Tibial nerve (tissue), 4 donors: ENCODE results near the gene RSRC1. TPM values are rescaled to one million over a fixed set of nuclear protein-coding genes. Genes with fewer than 3 reads are reported as not detected.

Experiments used
- DNase-seq, 2 donors: peaks; one replicate each; pipeline ENCODE4 v3.0.0-alpha.2; 2019; ENCODE audit warnings: low spot score in 2 of 2
- H3K27ac ChIP-seq, 4 donors: fragments of 200-600 bp; sonication (generic) in 3 of 4; one replicate each; pipeline ENCODE4 v1.5.1; 2017 to 2019; ENCODE audit warnings: mild to moderate bottlenecking in 1 of 4
- H3K27me3 ChIP-seq, 2 donors: fragments of 200-600 bp; sonication (generic) in 1 of 2; one replicate each; pipeline versions ENCODE4 v1.5.1 to v1.6.0; 2017 to 2019
- H3K36me3 ChIP-seq, 3 donors: fragments of 200-600 bp; sonication (generic); one replicate each; pipeline ENCODE4 v1.5.1; 2018 to 2019
- H3K4me1 ChIP-seq, 4 donors: fragments of 200-600 bp; sonication (generic) in 3 of 4; one replicate each; pipeline ENCODE4 v1.5.1; 2017 to 2019
- H3K4me3 ChIP-seq, 4 donors: fragments of 200-600 bp; sonication (generic) in 3 of 4; one replicate each; pipeline ENCODE4 v1.5.1; 2017 to 2019; ENCODE audit warnings: mild to moderate bottlenecking in 1 of 4, moderate library complexity in 1 of 4
- H3K9me3 ChIP-seq, 4 donors: fragments of 200-600 bp; sonication (generic) in 3 of 4; one replicate each; pipeline ENCODE4 v1.5.1; 2017 to 2019
- CTCF ChIP-seq, 5 experiments: fragments of 200-600 bp in 3 of 5; fragments of 450-650 bp in 2 of 5; sonication (generic) in 3 of 5; IDR thresholded peaks; one replicate each; pipeline ENCODE4 v1.5.1; 2016 to 2019; ENCODE audit warnings: antibody characterized with exemption in 5 of 5, mild to moderate bottlenecking in 3 of 5, moderate library complexity in 2 of 5
- EP300 ChIP-seq, 2 donors: sonication (generic); formaldehyde crosslinking; IDR thresholded peaks; one replicate each; pipeline ENCODE4 v1.6.1; 2017; ENCODE audit warnings: antibody characterized with exemption in 2 of 2, mild to moderate bottlenecking in 1 of 2
- POLR2A ChIP-seq, 2 donors: fragments of 450-650 bp; IDR thresholded peaks; one replicate each; pipeline ENCODE4 v1.6.1; 2017; ENCODE audit warnings: antibody characterized with exemption in 2 of 2, mild to moderate bottlenecking in 2 of 2, moderate library complexity in 2 of 2
- WGBS, 2 donors: methylation state at CpG; one replicate each; pipeline ENCODE4 v1.1.5; 2018; 5-methylcytosine and 5-hydroxymethylcytosine counted together
- total RNA-seq, 4 donors: library from RNA; depleted of rRNA; stranded (reverse); fragments of >200 nt; gene quantifications; one replicate each; pipeline ENCODE4 v1.1.0, GENCODE V29; 2016

RSRC1 gene
- total RNA-seq, 4 donors from 2014 or later: 58.2 to 70.5 (median 68.6) TPM

- 88 to 91% methylated on average over 2 of the region's 2 CpGs for WGBS, 2 donors
- no peak overlapping the region for H3K4me3 ChIP-seq
- DNase-seq: no peak
- no peaks in the 10 kb centered on the region for H3K36me3 ChIP-seq
- no peak overlapping the region for H3K27ac ChIP-seq
- H3K27me3 ChIP-seq: no peaks in the 10 kb centered on the region
- TF ChIP-seq CTCF (IDR thresholded peaks at IDR 0.05): no peak
- no peak for TF ChIP-seq POLR2A (IDR thresholded peaks at IDR 0.05)
- no peak for TF ChIP-seq EP300 (IDR thresholded peaks at IDR 0.05)
- H3K4me1 ChIP-seq: peaks cover 0 to 8% (median 2%) of the 10 kb centered on the region in 4 donors
- no peaks in the 10 kb centered on the region for H3K9me3 ChIP-seq
These were observed 361.2 kb downstream of the RSRC1 start for GRCh38 chr3:158470944-158471638.

GRCh38 chr3:158471639-158472294 is 361.9 kb downstream of the RSRC1 start:
- no peaks in the 10 kb centered on the region for H3K27me3 ChIP-seq
- TF ChIP-seq POLR2A (IDR thresholded peaks at IDR 0.05): no peak
- TF ChIP-seq CTCF (IDR thresholded peaks at IDR 0.05): no peak
- no peak for TF ChIP-seq EP300 (IDR thresholded peaks at IDR 0.05)
- 20 to 25% methylated on average over 3 of the region's 3 CpGs for WGBS, 2 donors
- no peak for DNase-seq
- no peak overlapping the region for H3K27ac ChIP-seq
- peaks cover 0 to 8% (median 2%) of the 10 kb centered on the region in 4 donors for H3K4me1 ChIP-seq
- H3K9me3 ChIP-seq: no peaks in the 10 kb centered on the region
- no peak overlapping the region for H3K4me3 ChIP-seq
- no peaks in the 10 kb centered on the region for H3K36me3 ChIP-seq

- Histone ChIP-seq H3K4me1 (peaks cover 0 to 4% (median 0%) of the 10 kb centered on the region in 4 donors), H3K4me3 (no peak overlapping the region), H3K27ac (no peak overlapping the region), H3K9me3 (no peaks in the 10 kb centered on the region), H3K27me3 (no peaks in the 10 kb centered on the region), H3K36me3 (no peaks in the 10 kb centered on the region)
- WGBS, 2 donors: 93 to 94% methylated on average over 2 of the region's 2 CpGs
- DNase-seq: no peak
- TF ChIP-seq EP300 (IDR thresholded peaks at IDR 0.05) (no peak), CTCF (IDR thresholded peaks at IDR 0.05) (no peak), POLR2A (IDR thresholded peaks at IDR 0.05) (no peak)
These were observed 369.2 kb downstream of the RSRC1 start for GRCh38 chr3:158479051-158479450.

- Histone ChIP-seq H3K9me3 (no peaks in the 10 kb centered on the region), H3K4me3 (no peak overlapping the region), H3K27ac (no peak overlapping the region), H3K4me1 (peaks cover 0 to 6% (median 0%) of the 10 kb centered on the region in 4 donors), H3K36me3 (no peaks in the 10 kb centered on the region), H3K27me3 (no peaks in the 10 kb centered on the region)
- 67 to 72% methylated on average over 7 of the region's 7 CpGs for WGBS, 2 donors
- no peak for DNase-seq
- TF ChIP-seq POLR2A (IDR thresholded peaks at IDR 0.05) (no peak), CTCF (IDR thresholded peaks at IDR 0.05) (no peak), EP300 (IDR thresholded peaks at IDR 0.05) (no peak)
These were observed 373.9 kb downstream of the RSRC1 start for GRCh38 chr3:158483701-158484235.

- Histone ChIP-seq H3K27ac (no peak overlapping the region), H3K36me3 (no peaks in the 10 kb centered on the region), H3K9me3 (no peaks in the 10 kb centered on the region), H3K4me3 (no peak overlapping the region), H3K27me3 (no peaks in the 10 kb centered on the region), H3K4me1 (peaks cover 0 to 5% (median 0%) of the 10 kb centered on the region in 4 donors)
- no peak for DNase-seq
- TF ChIP-seq CTCF (IDR thresholded peaks at IDR 0.05): no peak
- no peak for TF ChIP-seq POLR2A (IDR thresholded peaks at IDR 0.05)
- TF ChIP-seq EP300 (IDR thresholded peaks at IDR 0.05): no peak
These were observed 376.3 kb downstream of the RSRC1 start for GRCh38 chr3:158486200-158486599.
